Peyer's patch (tissue), 4 donors: Measurements from ENCODE around the gene FCN1. TPM values are rescaled to one million over a fixed set of nuclear protein-coding genes. Genes with fewer than 3 reads are reported as not detected.
A peak's percentile ranks its signal among the peaks of the same experiment; 100 is the strongest.

Experiments used
- DNase-seq, 3 donors: peaks; one replicate each; pipeline ENCODE4 v3.0.0-alpha.2; 2017 to 2019
- H3K27ac ChIP-seq, 4 donors: fragments of 200-600 bp; sonication (generic); one replicate each; pipeline ENCODE4 v1.5.1; 2016 to 2019
- H3K27me3 ChIP-seq, 2 donors: fragments of 200-600 bp; sonication (generic); one replicate each; pipeline ENCODE4 v1.5.1; 2019
- H3K36me3 ChIP-seq, 3 donors: fragments of 200-600 bp; sonication (generic); one replicate each; pipeline ENCODE4 v1.5.1; 2016 to 2019
- H3K4me1 ChIP-seq, 4 donors: fragments of 200-600 bp; sonication (generic); one replicate each; pipeline ENCODE4 v1.5.1; 2016 to 2019
- H3K4me3 ChIP-seq, 4 donors: fragments of 200-600 bp; sonication (generic); 1 replicate in 3 of 4; 2 replicates in 1 of 4; pipeline ENCODE4 v1.5.1; 2016 to 2019; ENCODE audit warnings: mild to moderate bottlenecking in 1 of 4
- H3K9me3 ChIP-seq, 4 donors: fragments of 200-600 bp; sonication (generic); one replicate each; pipeline ENCODE4 v1.5.1; 2016 to 2019; ENCODE audit warnings: mild to moderate bottlenecking in 1 of 4
- POLR2A ChIP-seq, 2 donors: fragments of 450-650 bp; IDR thresholded peaks; one replicate each; pipeline ENCODE4 v1.5.1; 2017; ENCODE audit warnings: antibody characterized with exemption in 2 of 2, mild to moderate bottlenecking in 2 of 2, moderate library complexity in 2 of 2
- total RNA-seq, 4 donors: library from RNA; depleted of rRNA; stranded (reverse); fragments of >200 nt; gene quantifications; one replicate each; pipeline ENCODE4 v1.1.0, GENCODE V29; 2016
- TF ChIP-seq, protein P1 (sequence below), 6 experiments: fragments of 450-650 bp in 4 of 6; fragments of 200-600 bp in 2 of 6; sonication (generic) in 1 of 6; IDR thresholded peaks; one replicate each; pipeline ENCODE4 v1.5.1; 2017 to 2019; ENCODE audit warnings: antibody characterized with exemption in 6 of 6, mild to moderate bottlenecking in 3 of 6, moderate library complexity in 1 of 6

Gene FCN1
- total RNA-seq, 4 donors from 2014 or later, result 2.5 TPM; not detected in 3

DNA sequence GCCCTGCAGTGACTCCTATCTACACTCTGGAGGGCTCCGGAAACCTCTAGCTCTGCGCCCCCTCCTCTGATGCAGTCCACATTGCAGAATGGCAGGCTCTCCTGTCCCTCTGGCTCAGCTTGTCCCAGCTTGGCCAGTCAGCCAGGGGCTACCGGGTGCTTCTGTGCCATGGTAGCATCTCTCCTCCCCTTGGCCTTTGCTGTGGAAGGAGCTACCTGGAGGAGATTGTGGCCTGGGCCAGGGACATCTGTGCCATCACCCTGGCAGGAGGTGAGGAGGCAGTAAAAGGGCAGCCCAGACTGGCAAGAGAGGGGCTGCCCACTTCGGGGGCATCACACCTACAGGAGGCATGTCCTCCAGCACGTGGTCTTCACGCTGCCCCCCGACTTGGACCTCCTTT lies 38.1 kb upstream of the FCN1 start:
- Histone ChIP-seq H3K4me1 (no peaks in the 10 kb centered on the region), H3K27ac (no peak overlapping the region), H3K4me3 (no peak overlapping the region), H3K36me3 (no peaks in the 10 kb centered on the region), H3K9me3 (no peaks in the 10 kb centered on the region), H3K27me3 (no peaks in the 10 kb centered on the region)
- peak in 2 of 3 donors; percentile 22 to 40 for DNase-seq
- TF ChIP-seq, protein P1, sequence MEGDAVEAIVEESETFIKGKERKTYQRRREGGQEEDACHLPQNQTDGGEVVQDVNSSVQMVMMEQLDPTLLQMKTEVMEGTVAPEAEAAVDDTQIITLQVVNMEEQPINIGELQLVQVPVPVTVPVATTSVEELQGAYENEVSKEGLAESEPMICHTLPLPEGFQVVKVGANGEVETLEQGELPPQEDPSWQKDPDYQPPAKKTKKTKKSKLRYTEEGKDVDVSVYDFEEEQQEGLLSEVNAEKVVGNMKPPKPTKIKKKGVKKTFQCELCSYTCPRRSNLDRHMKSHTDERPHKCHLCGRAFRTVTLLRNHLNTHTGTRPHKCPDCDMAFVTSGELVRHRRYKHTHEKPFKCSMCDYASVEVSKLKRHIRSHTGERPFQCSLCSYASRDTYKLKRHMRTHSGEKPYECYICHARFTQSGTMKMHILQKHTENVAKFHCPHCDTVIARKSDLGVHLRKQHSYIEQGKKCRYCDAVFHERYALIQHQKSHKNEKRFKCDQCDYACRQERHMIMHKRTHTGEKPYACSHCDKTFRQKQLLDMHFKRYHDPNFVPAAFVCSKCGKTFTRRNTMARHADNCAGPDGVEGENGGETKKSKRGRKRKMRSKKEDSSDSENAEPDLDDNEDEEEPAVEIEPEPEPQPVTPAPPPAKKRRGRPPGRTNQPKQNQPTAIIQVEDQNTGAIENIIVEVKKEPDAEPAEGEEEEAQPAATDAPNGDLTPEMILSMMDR (IDR thresholded peaks at IDR 0.05), result no peak
- no peak for TF ChIP-seq POLR2A (IDR thresholded peaks at IDR 0.05)

DNA sequence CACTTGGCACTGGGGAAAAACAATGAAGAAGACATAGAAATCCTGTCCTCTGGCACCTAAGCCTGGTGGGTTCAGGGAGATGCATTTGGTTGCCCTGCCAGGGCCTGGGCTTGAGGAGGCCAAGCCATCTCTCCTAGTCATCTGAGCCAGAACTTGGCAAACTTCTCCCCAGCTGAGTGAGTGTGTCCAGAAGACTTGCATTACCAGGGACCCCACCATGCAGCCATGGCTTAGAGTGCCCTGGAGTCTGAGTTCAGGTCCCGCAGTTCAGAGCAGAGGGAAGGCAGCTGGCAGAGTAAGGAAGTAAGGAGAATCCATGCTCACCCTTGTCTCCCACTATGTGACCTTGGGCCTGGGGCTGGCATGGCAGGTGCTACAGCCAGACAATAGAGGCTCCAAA lies 37.4 kb upstream of the FCN1 start:
- H3K4me1 ChIP-seq, result no peaks in the 10 kb centered on the region
- H3K9me3 ChIP-seq, result no peaks in the 10 kb centered on the region
- no peaks in the 10 kb centered on the region for H3K36me3 ChIP-seq
- no peak overlapping the region for H3K27ac ChIP-seq
- no peak for TF ChIP-seq POLR2A (IDR thresholded peaks at IDR 0.05)
- TF ChIP-seq, protein P1 (IDR thresholded peaks at IDR 0.05), result no peak
- peak in 2 of 3 donors; percentile 10 to 18 for DNase-seq
- no peaks in the 10 kb centered on the region for H3K27me3 ChIP-seq
- no peak overlapping the region for H3K4me3 ChIP-seq

DNA sequence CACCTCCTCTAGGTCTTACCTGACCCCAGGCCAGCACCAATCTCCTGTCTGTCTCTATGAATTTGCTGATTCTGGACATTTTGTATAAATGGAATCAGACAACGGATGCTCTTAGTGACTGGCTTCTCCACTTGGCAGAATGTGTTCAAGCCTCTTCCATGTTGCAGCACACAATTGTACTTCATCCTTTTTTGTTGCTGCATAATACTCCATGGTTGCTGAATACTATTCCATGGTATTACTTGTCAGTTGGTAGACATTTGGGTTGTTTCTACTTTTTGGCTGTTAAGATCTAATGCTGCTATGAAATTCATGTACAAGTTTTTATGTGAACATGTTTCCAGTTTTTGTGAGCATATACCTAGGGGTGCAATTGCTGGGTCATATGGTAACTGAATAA lies 34.3 kb upstream of the FCN1 start:
- no peaks in the 10 kb centered on the region for H3K36me3 ChIP-seq
- DNase-seq, result no peak
- H3K27ac ChIP-seq, result no peak overlapping the region
- no peaks in the 10 kb centered on the region for H3K4me1 ChIP-seq
- no peak overlapping the region for H3K4me3 ChIP-seq
- TF ChIP-seq, protein P1 (IDR thresholded peaks at IDR 0.05), result no peak
- TF ChIP-seq POLR2A (IDR thresholded peaks at IDR 0.05), result no peak
- H3K9me3 ChIP-seq, result no peaks in the 10 kb centered on the region
- no peaks in the 10 kb centered on the region for H3K27me3 ChIP-seq

DNA sequence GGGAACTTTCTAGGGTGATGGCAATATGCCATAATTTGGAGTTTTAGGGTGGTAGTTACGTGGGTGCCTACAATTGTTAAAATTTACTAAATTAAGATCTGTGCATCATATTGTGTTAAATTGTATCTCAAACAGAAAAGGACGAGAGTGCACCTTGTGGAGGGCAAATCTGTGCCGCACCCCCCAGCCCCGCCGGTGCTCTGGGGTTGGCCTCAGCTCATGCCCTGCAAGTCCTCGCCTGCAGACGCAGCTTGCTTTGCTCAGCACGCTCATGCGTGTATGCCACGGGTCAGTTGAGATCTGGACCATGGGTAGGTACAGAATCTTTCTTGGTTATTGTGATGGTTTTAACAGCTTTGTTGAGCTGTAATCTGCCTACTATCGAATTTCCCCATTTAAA lies 33.7 kb upstream of the FCN1 start:
- Histone ChIP-seq H3K4me1 (no peaks in the 10 kb centered on the region), H3K9me3 (no peaks in the 10 kb centered on the region), H3K4me3 (no peak overlapping the region), H3K36me3 (no peaks in the 10 kb centered on the region), H3K27me3 (no peaks in the 10 kb centered on the region), H3K27ac (no peak overlapping the region)
- TF ChIP-seq POLR2A (IDR thresholded peaks at IDR 0.05), result no peak
- TF ChIP-seq, protein P1 (IDR thresholded peaks at IDR 0.05), result no peak
- DNase-seq, result peak in 1 of 3 donors; percentile 16

DNA sequence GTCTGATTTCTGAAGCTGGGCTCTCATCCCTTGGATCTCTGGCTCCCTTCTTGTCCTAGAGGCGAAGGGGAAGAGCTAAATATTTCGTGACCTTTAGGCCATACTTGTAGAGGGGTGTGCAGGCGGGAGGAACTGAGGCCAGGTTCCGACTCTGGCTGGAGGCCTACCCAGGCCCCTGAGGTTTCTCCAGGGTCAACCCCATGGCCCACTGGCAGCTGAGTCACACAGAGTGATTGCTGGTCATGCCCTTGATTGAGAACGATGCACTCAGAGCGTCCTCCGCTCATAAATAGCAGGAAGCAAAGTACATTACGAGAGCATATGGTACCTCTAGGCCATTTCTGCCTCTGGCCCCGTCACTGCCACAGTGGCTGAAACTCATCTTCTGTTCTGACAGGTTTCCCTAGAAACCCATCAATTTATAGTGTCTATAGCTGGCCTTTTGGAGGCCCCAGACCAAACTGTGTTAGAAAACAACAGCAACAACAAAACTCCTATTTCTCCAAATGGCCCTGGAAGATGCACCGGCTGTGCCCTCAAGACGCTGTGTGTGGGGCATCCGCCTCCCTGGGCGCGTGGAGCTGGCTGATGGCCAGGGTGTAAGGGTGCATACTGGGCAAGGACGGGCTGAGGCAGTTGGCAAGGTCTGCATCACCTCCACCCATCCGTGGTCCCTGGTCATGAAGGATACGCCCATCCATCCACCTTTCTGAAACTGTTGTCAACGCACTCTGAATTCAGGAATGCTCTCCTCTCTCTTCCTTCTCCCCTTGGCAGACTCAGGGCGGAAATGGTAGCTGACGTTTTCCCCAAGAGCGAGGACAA lies 32.9 kb upstream of the FCN1 start:
- H3K4me3 ChIP-seq, result no peak overlapping the region
- DNase-seq, result peak in 1 of 3 donors; percentile 30
- no peaks in the 10 kb centered on the region for H3K4me1 ChIP-seq
- no peak for TF ChIP-seq POLR2A (IDR thresholded peaks at IDR 0.05)
- TF ChIP-seq, protein P1 (IDR thresholded peaks at IDR 0.05), result no peak
- H3K27ac ChIP-seq, result no peak overlapping the region
- no peaks in the 10 kb centered on the region for H3K27me3 ChIP-seq
- no peaks in the 10 kb centered on the region for H3K36me3 ChIP-seq
- H3K9me3 ChIP-seq, result no peaks in the 10 kb centered on the region
